ENCODE results near the gene PIK3R1.

GRCh38 chr5:68282001-68282400 is 66.4 kb downstream of the PIK3R1 start:
- no peak for TF ChIP-seq CTCF (IDR thresholded peaks at IDR 0.05)
- TF ChIP-seq POLR2A (IDR thresholded peaks at IDR 0.05): no peak

Data from Peyer's patch (tissue), 4 donors.